Uterus (tissue), 2 donors: Measurements from ENCODE around the gene GNG7.

Source experiments
- POLR2A ChIP-seq, 2 donors: fragments of 450-650 bp; IDR thresholded peaks; one replicate each; pipeline ENCODE4 v1.6.1; 2016; ENCODE audit warnings: antibody characterized with exemption in 2 of 2, mild to moderate bottlenecking in 1 of 2, moderate library complexity in 1 of 2
- TF ChIP-seq, protein P1 (sequence below), 4 experiments: fragments of 200-600 bp in 2 of 4; fragments of 450-650 bp in 2 of 4; sonication (generic) in 2 of 4; IDR thresholded peaks; one replicate each; pipeline ENCODE4 v1.5.1; 2016 to 2019; ENCODE audit warnings: antibody characterized with exemption in 4 of 4, mild to moderate bottlenecking in 2 of 4, moderate library complexity in 1 of 4

DNA sequence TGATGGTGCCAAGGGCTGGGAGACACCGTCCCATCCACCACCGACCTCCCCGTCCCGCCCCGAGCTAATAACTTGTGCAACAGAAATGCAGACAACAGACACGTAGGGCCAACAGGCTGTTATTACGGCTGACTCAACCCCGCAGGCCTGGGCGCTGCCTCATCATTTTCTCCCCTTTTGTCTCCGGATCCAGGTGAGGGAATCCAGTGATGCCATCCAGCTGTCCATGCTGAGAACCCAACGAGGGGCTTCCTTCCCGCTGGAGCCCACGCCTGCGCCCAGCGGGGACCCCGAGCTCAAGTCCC, 25.1 kb upstream of the GNG7 start:
- TF ChIP-seq, protein P1, sequence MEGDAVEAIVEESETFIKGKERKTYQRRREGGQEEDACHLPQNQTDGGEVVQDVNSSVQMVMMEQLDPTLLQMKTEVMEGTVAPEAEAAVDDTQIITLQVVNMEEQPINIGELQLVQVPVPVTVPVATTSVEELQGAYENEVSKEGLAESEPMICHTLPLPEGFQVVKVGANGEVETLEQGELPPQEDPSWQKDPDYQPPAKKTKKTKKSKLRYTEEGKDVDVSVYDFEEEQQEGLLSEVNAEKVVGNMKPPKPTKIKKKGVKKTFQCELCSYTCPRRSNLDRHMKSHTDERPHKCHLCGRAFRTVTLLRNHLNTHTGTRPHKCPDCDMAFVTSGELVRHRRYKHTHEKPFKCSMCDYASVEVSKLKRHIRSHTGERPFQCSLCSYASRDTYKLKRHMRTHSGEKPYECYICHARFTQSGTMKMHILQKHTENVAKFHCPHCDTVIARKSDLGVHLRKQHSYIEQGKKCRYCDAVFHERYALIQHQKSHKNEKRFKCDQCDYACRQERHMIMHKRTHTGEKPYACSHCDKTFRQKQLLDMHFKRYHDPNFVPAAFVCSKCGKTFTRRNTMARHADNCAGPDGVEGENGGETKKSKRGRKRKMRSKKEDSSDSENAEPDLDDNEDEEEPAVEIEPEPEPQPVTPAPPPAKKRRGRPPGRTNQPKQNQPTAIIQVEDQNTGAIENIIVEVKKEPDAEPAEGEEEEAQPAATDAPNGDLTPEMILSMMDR (IDR thresholded peaks at IDR 0.05) = no peak
- TF ChIP-seq POLR2A (IDR thresholded peaks at IDR 0.05) = no peak
